ENCODE data around the gene ADGRB3.
"Not testable (repeated sequence)": the region's sequence is repeated elsewhere in the genome, so short reads cannot be mapped to it uniquely, and the experiment has no call there.

ADGRB3 gene

DNA sequence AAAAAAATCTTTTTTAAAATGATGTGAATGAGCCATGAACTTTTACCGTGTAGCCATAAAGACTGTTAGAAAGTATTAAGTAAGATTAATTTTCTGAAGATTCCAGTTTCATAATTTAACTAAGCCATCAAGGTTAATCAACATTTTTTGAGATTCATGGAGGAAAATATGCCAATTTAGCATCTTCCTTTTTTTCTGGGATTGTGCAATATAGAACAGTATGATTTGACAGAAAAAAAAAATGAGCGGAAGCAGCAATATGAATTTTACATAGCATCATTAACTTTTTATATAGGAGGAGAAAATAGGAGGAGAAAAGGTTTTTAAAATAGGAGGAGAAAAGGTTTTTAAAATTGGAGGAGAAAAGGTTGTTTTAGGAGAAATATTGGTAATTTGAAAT, 306.3 kb downstream of the ADGRB3 start:
- no peak for DNase-seq (ENCODE audit: low read depth in 2 of 2)

DNA sequence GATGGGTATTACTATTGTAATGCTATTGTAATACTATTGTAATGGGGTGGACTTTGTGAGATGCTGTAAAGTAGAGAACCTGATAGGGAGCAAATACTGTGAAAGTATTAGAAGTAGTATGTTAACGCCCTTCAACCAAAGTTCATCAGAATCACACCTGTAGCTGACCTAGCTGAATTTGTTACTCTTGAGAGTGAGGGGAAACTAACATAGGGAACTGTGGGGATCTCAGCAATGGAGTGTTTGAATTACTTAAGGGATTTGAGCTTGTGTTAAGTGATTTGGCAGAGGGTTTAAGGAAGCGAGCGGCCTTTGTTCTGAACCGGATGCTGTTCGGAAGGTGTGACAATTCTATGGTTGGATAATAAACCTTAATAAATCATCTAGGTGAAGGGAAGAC, 312.6 kb downstream of the ADGRB3 start:
- no peak for DNase-seq (ENCODE audit: low read depth in 2 of 2)

DNA sequence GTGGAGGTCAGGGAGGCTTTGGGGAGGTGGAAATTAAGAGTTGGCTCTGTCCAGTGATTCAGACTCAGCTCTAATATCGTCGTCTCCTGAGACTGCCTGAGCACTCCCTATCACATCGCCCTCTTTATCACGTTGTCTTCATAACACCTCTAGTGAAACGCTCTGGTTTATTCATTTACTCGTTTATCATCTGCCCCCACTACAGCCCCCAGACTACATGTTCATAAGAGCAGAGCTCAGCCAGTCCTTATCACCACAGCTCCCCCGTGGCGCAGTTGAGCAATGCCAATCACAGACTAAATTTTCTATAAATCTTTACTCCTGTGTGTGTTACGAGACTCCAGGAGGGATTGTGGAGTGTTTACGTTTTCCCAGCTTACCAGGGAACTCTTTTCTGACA, 316.2 kb downstream of the ADGRB3 start:
- no peak for DNase-seq (ENCODE audit: low read depth in 2 of 2)

DNA sequence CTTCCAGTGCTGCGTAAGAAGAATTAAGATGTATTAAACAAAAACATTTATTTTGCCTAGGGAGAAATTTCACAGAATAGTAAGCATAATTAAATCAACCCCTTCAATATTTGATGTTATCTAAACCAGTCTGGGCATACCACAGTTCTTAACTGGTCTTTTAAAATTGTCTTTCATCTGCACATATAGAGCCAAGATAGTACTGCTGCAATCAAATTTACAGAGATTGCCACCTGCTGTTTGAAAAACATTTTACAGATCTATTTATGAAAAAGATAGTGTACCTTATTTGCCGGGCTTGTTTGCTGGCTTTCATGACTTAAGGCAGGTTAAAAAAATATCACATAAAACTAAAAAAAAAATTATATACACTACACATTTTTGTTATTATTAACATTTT, 323.2 kb downstream of the ADGRB3 start:
- no peak for DNase-seq (ENCODE audit: low read depth in 2 of 2)

DNA sequence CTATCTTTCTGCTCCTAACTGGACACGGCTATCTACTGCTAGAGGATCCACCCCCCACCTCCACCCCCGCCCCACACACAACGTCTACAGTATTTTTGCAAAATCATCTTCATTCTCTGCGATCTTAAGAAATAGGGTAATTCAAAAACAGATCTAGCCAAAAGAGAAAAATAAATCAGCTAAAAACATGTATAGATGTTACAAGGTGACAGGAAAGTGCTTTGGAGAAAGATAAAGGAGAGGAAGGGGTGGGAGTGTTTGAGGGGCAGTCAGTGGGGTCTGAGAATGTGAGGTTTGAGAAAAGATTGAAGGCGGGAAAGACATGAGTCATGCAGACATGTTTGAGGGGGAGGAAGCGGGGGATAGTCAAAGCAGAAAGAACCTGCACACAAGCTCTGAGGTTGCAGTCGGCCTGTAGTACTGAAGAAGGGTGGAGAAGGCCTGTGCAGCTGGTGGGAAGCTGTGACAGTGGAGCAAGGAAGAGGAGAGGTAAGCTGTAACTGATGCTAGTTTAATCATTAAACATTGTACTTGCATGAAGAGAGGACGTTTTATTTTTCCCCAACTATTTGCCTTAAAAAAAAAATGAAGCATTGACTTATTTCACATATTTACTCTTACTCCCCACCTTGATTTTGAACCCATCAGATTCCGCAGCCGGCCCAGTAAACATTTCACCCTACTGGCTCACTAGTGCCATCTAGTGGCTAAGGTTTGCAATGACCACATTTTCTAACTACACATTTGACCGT, 332.6 kb downstream of the ADGRB3 start:
- peak in 1 of 2 donors; percentile 20 for DNase-seq (ENCODE audit: low read depth in 2 of 2)

DNA sequence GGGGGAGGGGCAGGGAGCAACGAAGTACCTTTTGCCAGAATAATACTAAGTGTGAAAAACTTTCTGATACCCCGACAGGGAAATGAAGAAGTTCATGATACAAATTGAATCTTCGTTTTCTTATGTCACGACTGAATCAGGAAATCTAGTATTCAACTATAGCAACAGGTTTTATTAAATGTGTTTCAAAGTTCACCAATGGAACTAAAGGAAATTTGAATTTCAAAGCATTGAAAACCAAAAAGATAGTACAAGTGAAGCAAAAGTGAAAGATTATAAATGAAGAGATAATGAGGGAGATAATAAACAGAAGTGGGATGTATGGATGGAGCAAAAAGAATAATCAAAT, 333.2 kb downstream of the ADGRB3 start:
- DNase-seq (ENCODE audit: low read depth in 2 of 2), result peak in 1 of 2 donors; percentile 35

DNA sequence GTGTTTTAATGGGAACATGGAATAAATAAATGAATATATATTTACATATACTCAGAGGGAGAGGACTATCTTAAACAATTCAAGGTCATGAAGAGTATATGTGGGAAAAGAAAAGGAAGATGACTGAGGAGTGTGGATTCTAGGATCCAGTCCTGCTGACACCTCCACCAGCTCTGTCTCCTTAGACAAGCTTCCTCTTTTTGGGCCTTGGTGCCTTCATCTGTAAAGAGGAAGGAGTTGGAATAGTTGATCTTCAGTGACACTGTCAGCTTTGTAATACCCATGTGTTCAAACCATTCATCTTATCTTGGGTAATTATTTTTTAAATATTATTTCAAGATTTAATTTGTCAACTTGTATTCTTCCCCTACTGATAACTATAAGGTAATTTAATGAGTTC, 338.0 kb downstream of the ADGRB3 start:
- no peak for DNase-seq (ENCODE audit: low read depth in 2 of 2)

DNA sequence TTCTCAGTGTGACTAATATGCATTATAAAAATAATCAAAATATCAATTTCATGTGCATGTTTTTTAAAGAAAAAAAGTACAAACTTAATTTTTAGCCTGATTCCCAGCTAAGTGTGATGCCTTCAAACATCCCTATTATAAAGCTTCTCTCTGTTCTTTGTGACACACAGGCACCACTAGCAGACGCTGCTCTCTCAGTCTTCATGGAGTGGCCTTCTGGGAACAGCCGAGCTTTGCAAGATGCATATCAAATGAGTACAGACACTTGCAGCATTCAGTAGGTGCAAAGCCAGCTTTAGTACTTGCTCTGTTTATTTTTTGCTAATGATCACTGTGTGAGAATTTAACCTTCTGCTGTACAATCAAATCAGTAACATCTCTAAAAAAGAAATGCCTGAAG, 340.0 kb downstream of the ADGRB3 start:
- DNase-seq (ENCODE audit: low read depth in 2 of 2), result no peak

DNA sequence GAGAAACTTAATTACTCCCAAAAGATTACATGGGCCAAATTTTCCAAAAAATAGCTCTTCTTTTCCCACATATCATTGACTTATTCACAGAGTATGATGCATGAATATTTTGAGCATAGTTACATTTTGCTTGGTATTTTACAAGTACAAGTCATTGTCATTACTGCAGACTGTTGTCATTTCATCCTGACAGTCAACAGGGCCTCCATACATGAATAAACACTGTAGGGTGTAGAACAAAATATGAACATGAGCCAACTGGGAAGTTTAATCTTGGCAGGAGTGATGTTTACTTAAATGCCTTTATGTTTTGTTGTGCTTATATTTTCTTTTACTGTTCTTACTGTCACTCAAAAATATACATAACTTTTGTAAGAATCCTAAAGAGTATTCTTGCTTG, 340.7 kb downstream of the ADGRB3 start:
- no peak for DNase-seq (ENCODE audit: low read depth in 2 of 2)

DNA sequence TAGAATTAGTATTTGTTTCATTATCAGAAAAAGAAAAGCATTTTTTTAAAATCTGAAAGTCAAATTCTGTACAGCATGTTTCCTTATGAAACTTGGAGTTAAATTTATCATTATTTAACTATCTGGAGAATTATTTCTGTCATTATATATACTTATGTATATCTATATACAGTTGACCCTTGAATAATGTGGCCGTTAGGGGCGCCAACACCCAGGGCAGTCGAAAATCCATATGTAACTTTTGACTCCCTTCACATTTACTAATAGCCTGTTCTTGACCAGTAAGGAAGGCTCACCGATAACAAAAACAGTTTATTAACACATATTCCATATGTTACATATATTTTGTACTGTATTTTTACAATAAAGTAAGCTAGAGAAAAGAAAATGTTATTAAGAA, 341.2 kb downstream of the ADGRB3 start:
- no peak for DNase-seq (ENCODE audit: low read depth in 2 of 2)

DNA sequence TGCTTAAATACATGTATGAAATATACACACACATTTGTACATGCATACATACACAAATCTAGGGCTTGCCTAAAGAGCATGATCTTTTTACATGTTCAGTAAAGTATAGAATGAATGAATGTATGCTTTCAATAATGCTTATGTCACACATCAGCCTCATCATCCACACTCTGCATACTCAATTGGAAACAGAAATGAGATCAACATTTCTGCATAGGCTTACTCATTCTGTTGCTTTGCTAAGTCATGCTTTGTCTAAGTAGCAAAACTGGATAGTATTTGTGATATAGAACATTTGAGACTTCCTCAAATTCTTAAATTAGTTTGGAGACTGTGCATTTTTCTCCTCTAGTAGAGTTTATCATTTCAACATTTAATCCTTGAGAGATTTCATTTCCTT, 343.3 kb downstream of the ADGRB3 start:
- DNase-seq (ENCODE audit: low read depth in 2 of 2), result no peak

DNA sequence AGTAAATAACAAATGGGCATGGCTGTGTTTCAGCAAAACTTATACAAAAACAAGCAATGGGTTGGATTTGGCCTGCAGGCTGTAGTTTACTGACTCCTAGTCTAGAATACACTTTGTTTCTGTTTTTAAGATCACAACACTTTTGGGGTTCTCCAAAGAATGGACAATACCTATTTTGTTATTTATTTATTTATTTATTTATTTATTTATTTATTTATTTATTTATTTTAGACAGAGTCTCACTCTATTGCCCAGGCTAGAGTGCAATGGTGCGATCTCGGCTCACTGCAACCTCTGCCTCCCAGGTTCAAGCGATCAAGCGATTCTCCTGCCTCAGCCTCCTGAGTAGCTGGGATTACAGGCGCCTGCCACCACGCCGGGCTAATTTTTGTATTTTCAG, 346.6 kb downstream of the ADGRB3 start:
- not testable (repeated sequence) for DNase-seq (ENCODE audit: low read depth in 2 of 2)

DNA sequence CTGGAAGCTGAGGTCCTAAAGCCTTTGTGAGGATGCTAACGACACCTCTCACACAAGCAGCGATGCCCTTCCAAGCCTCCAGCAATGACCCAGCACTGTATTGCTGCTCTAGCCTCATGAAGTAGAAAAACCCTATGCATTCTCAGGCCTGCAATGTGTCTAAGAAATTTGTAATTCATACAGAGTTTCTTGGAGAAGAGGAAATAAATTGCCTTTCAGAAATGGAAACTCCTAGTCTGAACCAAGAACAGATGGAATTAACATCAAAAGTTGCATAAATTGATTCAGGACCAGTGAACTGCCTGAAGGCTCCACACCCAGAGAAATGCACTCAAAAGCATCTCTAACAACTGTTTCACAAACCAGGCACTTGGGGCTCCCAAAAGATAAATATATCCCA, 353.6 kb downstream of the ADGRB3 start:
- DNase-seq (ENCODE audit: low read depth in 2 of 2), result no peak

DNA sequence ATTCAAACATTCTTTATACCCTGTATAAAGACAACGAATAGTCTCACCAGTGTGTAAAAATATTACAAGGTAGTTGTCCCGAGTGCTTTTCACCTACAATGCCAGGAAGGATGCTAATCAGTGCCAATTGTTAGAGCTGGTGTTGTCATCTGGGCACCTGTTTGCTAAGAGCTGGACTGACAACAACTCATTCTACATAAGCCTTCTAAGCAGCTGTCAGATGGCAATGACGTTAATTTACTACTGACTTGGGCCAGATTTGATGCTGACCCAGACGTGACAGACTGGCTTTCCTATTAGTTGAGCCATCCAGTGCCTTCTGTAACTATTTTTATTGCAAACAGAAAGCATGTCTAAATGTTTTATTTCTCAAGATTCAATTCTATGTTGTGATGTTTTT, 355.2 kb downstream of the ADGRB3 start:
- no peak for DNase-seq (ENCODE audit: low read depth in 2 of 2)

DNA sequence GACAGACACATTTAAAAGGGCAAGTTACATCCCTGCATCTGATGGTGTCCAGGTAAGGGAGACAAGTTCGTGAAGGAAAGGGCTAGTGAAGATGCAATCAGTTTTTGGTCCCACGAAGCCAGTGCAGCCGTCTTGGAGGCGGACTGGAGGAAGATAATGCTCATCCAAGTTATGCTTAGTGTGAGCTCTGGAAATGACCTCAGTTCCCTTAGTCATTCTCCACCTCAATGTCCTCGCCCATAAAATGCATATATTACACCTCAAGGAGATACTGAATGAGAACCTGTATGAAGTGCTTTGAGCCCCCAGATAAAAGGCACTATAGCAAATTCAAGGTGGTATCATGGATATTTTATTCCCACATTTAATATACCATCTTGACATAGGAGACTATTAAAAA, 358.8 kb downstream of the ADGRB3 start:
- no peak for DNase-seq (ENCODE audit: low read depth in 2 of 2)

DNA sequence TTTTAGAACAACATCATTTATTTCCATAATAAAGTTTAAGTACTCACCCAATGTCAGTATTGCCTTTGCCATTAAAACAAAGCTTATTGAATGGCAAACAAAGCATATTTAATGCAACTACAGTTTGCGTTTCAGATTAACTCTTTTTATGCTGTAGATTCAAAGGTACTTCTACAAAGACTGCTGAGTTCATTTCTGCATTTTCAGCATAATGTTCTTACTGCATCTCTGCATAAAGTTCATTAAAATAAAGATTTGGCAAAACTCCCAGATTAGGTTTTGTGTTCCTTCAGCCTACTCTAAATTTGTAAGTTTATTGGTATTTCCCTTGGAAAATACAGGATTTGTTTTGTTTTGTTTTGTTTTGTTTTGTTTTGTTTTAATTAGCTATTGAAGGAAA, 359.4 kb downstream of the ADGRB3 start:
- DNase-seq (ENCODE audit: low read depth in 2 of 2), result no peak

DNA sequence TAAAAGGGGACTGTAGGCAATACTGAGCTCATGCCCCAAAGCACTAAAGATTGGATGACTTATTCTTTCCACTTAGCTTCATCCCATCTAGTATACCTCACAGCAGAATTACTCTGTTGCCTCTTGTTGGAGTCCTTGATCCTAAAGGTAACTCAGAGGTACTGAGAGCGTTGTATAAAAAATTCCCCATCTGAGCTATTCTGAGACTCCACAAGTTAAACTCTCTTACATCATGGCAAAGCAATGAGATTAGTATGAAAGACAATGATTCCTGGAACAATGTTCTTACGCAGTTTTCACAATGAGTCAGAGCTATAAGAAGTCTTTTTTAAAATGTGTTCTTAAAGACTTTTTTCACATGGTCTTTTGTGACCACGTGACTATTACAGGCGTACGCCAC, 370.1 kb downstream of the ADGRB3 start:
- DNase-seq (ENCODE audit: low read depth in 2 of 2), result no peak

DNA sequence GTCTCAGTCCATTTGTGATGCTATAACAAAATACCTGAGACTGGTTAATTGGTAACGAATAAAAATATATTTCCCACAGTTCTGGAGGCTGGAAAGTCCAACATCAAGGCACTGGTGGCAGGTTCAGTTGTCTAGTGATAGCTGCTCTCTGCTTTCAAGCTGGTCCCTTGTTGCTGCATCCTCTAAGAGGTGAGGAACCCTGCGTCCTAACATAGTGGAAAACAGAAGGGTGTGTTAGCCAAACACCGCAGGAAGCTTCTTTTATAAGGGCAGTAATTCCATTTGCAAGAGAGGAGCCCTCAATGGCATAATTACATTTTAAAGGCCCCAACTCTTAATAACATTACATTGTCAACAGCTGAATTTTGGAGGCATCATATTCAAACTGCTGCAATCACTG, 372.7 kb downstream of the ADGRB3 start:
- DNase-seq (ENCODE audit: low read depth in 2 of 2), result no peak

DNA sequence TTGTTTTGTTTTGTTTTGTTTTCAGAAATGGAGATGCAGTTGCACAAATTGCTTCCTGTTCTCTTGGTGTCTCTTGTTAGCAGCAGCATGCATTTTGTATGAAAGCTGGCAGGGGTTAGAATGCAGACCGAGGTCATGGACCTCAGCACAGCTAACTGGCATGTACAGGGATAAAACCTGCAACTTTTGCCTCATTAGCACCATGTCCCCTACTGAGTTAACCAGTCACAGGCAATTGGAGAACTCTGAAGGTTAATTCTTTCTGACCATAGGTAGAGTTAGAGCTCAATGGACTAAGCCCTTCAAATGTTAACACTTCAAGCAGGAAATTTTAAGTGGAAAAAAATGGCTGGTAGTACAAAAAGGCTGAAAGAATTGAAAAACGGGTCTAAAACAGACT, 377.1 kb downstream of the ADGRB3 start:
- no peak for DNase-seq (ENCODE audit: low read depth in 2 of 2)

DNA sequence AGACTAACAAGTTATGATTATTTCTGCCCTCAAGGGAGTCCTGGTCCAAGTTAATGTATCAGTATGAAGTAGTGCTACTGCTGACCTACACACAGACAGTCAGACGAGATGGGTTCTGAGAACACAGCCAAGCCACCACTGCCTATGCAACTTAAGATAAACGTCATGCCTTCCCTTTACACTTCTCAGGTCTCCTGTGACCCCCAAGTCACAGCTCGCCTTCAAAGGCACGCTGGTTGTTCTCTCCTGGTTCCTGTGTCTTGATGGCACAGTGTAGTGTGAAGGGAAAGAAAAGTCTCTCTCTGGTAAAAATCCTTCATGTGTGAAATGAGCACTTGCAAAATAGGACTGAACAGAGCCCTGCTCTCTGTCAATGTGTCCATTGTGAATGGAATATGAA, 377.8 kb downstream of the ADGRB3 start:
- DNase-seq (ENCODE audit: low read depth in 2 of 2), result no peak

DNA sequence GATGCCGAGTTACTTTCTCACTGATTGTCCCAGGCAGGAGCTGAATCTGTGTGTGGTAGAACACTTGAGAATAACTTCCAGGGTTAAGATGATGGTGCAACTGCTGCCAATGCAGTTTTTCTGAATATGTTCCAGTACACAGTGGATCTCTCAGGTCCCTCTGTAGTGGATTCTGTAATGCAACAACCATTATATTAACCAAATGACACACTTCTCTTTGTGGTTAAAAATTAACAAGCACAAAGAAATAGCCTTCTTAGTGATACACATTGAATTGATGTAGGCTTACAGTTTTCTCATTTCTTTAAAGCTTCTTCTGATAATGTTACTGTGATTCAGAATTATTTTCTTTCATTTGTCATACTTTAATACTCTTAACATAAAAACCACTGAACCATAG, 383.8 kb downstream of the ADGRB3 start:
- DNase-seq (ENCODE audit: low read depth in 2 of 2), result no peak

DNA sequence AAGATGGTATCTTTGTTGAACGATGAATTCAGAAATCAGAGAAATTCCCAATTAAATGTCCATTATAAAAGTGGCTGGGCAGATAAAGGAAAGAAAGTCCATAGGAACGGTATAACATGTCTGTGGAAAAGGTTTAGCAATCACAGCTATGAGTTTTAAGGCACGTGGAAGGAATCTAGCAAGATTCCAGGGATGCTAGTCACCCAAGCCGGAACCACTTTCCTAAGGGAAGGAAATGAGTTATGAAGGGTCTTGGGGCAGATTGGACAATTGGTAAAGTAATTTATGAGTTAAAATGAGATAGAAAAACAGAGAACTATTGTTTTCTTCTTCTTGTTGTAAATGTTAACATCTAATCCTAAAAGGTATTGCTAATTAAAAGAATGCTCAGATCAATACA, 384.8 kb downstream of the ADGRB3 start:
- DNase-seq (ENCODE audit: low read depth in 2 of 2), result no peak

DNA sequence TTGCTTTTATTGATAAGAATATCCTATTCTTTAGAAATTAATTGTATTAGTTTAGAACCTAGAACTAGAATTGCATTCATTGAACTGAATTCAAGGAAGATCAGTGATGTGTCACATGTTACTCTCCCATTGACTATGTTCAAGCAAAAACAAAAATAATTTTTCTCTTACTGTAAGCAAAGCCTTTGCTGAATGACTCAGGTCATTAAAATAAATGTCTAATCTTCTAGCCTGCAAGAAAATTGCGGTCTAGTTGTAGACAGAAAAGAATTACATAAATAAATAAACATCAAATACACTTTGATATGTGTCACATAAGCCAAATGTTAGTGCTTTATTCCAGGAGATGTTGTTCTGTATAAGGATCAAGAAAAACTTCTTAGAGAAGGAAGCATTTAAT, 387.9 kb downstream of the ADGRB3 start:
- no peak for DNase-seq (ENCODE audit: low read depth in 2 of 2)

DNA sequence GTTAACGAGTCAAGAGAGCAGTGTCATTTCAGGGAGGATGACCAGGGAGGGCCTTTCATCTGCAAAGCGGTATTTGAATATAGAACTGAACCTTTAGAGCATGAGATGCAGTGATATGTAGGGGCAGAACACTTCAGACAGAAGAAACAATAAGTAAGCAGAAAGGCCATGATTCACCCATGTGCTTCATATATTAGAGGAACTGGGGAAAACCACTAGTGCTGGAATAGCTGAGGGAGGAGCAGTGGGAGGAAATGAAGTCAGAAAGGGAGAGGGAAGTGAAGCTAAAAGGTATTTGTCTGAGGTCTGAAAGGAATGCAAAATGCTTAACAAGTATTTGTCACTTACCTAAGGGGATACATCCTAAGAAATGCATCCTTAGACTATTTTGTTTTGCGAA, 391.2 kb downstream of the ADGRB3 start:
- DNase-seq (ENCODE audit: low read depth in 2 of 2), result no peak

Measured in activated CD4-positive, alpha-beta T cell treated with anti-CD3 and anti-CD28 coated beads for 24 hours (primary cell).